GM21619 (cell line): Measurements from ENCODE around the gene RNF214.
"Not testable (repeated sequence)": the region's sequence is repeated elsewhere in the genome, so short reads cannot be mapped to it uniquely, and the experiment has no call there.

ENCODE experiments used
- ATAC-seq: cut with Tn5 transposase; IDR thresholded peaks from one replicate; pipeline ENCODE4 v1.9.1; 2021; ENCODE audit not compliant: unreplicated experiment

RNF214 gene

GRCh38 chr11:117313091-117313490, 80.6 kb downstream of the RNF214 start:
- ATAC-seq, result no peak

GRCh38 chr11:117313828-117314768, 81.6 kb downstream of the RNF214 start:
- ATAC-seq, result no peak

GRCh38 chr11:117314840-117315239, 82.4 kb downstream of the RNF214 start:
- ATAC-seq, result no peak

GRCh38 chr11:117315285-117316196, 83.1 kb downstream of the RNF214 start:
- ATAC-seq, result no peak

- no peak for ATAC-seq
Measured at GRCh38 chr11:117316197-117316961, 83.9 kb downstream of the RNF214 start, which contains the start of gene BACE1. Gene BACE1 (minus strand): TSS chr11:117316256. CDS start chr11:117315795, 461 bp downstream.

- no peak for ATAC-seq
Measured at GRCh38 chr11:117318738-117319137, 86.3 kb downstream of the RNF214 start.

- no peak for ATAC-seq
Measured at GRCh38 chr11:117319214-117319840, 86.9 kb downstream of the RNF214 start.

- ATAC-seq, result not testable (repeated sequence)
Measured at GRCh38 chr11:117327255-117327566, 94.7 kb downstream of the RNF214 start.

GRCh38 chr11:117327567-117328374, 95.3 kb downstream of the RNF214 start, which contains the start of gene CEP164:
Gene CEP164 (plus strand): TSS chr11:117327854. CDS start chr11:117338587, 10,733 bp downstream.
- peak; percentile 96 for ATAC-seq

- ATAC-seq, result peak; percentile 5
Measured at GRCh38 chr11:117328375-117329010, 96.0 kb downstream of the RNF214 start.

GRCh38 chr11:117332843-117333242, 100.4 kb downstream of the RNF214 start:
- no peak for ATAC-seq

- no peak for ATAC-seq
Measured at GRCh38 chr11:117333917-117334316, 101.4 kb downstream of the RNF214 start.

- no peak for ATAC-seq
Measured at GRCh38 chr11:117334896-117335295, 102.4 kb downstream of the RNF214 start.

GRCh38 chr11:117335399-117335798, 102.9 kb downstream of the RNF214 start:
- ATAC-seq, result no peak
